Peyer's patch (tissue), 4 donors: Measurements from ENCODE around the gene SLC34A3.

Experiments used
- POLR2A ChIP-seq, 2 donors: fragments of 450-650 bp; IDR thresholded peaks; one replicate each; pipeline ENCODE4 v1.5.1; 2017; ENCODE audit warnings: antibody characterized with exemption in 2 of 2, mild to moderate bottlenecking in 2 of 2, moderate library complexity in 2 of 2
- TF ChIP-seq, protein P1 (sequence below), 6 experiments: fragments of 450-650 bp in 4 of 6; fragments of 200-600 bp in 2 of 6; sonication (generic) in 1 of 6; IDR thresholded peaks; one replicate each; pipeline ENCODE4 v1.5.1; 2017 to 2019; ENCODE audit warnings: antibody characterized with exemption in 6 of 6, mild to moderate bottlenecking in 3 of 6, moderate library complexity in 1 of 6

DNA sequence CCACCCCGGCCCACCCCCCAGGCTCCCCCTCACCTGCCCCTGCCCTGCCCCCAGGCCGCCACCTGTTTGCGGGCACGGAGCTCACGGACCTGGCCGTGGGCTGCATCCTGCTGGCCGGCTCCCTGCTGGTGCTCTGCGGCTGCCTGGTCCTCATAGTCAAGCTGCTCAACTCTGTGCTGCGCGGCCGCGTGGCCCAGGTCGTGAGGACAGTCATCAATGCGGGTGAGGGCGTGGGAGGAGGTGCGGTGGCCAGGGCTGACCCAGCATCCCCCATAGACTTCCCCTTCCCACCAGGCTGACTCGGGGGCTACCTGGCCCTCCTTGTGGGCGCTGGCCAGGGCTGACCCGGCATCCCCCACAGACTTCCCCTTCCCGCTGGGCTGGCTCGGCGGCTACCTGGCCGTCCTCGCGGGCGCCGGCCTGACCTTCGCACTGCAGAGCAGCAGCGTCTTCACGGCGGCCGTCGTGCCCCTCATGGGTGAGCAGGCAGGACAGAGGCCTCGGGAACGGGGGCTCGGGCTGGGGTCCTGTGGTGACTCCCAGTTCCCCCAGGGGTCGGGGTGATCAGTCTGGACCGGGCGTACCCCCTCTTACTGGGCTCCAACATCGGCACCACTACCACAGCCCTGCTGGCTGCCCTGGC lies 3.5 kb downstream of the SLC34A3 start:
- TF ChIP-seq, protein P1, sequence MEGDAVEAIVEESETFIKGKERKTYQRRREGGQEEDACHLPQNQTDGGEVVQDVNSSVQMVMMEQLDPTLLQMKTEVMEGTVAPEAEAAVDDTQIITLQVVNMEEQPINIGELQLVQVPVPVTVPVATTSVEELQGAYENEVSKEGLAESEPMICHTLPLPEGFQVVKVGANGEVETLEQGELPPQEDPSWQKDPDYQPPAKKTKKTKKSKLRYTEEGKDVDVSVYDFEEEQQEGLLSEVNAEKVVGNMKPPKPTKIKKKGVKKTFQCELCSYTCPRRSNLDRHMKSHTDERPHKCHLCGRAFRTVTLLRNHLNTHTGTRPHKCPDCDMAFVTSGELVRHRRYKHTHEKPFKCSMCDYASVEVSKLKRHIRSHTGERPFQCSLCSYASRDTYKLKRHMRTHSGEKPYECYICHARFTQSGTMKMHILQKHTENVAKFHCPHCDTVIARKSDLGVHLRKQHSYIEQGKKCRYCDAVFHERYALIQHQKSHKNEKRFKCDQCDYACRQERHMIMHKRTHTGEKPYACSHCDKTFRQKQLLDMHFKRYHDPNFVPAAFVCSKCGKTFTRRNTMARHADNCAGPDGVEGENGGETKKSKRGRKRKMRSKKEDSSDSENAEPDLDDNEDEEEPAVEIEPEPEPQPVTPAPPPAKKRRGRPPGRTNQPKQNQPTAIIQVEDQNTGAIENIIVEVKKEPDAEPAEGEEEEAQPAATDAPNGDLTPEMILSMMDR (IDR thresholded peaks at IDR 0.05) = no peak
- no peak for TF ChIP-seq POLR2A (IDR thresholded peaks at IDR 0.05)
